Measurements from ENCODE around the gene RAI2.

The RAI2 gene

GRCh38 chrX:17860811-17861488, at the start of gene RAI2:
TSS of gene RAI2 (minus strand) at chrX:17861298. CDS start at chrX:17802010, 59,288 bp downstream.
- no peak for ATAC-seq

DNA sequence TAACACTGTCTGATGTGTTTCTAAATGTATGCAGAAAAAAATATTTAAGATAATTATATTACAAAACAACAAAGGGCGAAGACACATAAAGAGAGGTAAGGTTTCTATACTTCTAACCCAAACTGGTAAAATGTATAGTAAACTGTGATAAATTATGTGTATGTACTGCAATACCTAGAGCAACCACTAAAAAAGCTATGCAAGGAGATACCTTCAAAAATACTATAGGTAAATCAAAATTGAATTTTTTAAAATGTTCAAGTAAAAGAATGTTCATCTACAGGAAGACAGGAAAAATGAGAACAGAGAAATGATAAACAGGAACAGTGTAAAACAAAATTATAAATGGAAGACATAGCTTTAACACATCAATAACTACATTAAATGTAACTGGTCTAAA, 27.3 kb upstream of the RAI2 start:
- ATAC-seq, result no peak

DNA sequence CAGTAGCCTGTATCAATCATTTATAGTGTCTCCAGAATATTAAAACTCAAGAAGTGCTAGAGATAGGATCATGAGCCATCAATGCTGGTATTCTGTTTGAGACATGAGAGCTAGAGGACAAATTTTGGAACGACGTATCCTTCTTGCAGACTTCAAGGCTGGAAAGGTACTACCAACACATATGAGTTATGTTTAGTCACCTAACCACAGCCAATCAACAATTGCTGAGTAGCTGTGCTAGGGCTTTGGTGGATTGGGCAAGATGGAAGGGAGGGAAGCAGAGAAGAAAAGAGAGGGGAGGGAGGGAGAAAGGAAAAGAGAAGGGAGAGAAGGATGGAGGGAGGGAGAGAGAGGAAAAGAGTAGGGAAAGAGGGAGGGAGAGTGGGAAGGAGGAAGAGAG, 21.6 kb upstream of the RAI2 start:
- ATAC-seq, result no peak

GRCh38 chrX:17878028-17878670, 17.1 kb upstream of the RAI2 start:
- no peak for ATAC-seq

DNA sequence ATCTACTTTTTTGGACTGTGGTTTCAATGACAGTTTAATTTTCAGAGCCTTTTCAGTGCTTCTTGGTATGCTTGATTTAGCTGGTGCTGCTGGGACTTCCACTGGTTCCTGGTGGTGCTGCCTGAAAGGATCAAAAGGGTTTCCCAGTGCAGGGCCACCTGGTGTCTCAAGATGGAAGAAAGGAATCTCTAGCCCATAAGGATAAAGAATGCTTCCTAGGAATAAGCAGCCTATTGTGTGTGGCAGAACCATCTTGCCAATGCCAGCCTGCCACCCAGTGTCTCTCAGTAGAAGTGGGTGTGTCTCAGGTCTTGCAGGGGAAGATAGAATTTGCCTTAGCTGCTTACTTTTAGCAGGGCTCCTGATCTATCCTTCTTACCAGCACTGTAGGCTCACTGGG, 15.0 kb upstream of the RAI2 start:
- no peak for ATAC-seq

- no peak for ATAC-seq
Measured at GRCh38 chrX:17869580-17869979, 8.5 kb upstream of the RAI2 start.

DNA sequence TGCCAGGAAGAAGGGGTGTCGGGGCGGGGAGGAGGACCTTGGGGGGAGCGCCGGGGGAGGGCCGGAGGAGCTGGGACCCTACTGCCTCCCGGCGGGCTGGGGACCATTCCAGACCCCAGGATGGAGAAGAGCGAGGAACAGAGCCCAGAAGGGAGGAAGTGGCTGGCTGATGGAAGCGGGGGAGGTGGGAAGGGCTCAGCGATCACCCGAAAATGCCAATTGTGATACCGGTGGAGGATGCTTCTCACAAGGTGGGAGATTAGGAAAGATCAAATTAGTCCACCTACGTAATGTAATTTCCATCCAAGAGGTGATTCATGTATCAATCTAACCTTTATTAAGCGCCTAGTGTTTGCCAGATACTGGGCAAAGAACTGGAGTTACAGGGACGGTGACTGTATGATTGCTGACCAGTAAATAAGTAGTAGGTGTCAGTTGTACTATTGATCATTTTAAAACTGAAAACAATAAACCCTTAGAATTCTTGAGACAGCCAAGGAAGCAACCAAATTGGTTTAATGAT, 452 bp upstream of the RAI2 start:
- ATAC-seq, result no peak

DNA sequence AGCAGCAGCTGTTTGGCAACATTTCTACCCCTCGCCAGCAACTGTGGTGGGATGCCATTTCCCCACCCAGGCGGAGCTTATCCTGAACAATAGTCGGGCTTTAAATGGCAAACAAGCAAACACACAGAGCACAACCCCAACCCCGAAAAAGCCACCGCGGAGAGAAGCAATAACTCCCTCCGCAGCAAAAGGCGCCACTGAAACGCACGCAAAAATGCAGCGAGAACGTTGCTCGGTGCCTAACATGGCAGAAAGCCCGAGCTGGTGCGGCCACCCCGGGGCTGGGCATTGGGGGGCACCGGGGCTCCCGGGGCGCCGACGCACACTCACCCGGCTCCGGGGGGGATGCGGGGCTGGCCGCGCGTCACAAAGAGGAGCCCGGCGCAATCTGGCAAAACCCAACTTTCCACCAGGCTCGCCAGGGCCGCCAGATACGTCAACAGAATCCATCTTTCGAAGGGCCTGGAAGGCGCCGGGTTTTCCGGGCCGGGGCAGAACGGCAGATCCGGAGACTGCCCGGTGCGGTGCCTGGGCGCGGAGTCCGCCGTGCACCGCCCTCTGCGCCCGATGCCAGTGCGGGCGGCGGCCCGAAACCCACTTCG, 818 bp downstream of the RAI2 start:
- ATAC-seq, result no peak

- ATAC-seq, result no peak
Measured at GRCh38 chrX:17859609-17860178, 1.4 kb downstream of the RAI2 start.

DNA sequence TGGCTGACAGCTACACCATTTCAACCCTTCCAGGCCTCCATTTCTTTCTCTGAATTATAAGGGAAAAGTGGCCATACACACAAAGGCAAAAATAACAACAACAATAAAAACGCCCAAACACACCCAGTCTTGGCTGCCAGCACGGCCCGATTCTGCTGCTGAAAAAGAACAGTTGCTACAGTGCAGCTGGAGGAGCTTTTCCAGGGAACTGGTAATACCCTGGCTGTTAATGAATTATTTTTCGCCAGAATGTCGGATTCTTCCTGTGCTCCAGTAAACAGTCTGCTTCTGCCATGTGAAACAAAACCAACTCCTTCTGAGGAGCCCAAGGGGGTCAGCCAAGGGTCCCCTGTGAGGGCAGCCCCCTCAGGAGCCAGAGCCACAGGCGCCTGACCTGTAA, 6.6 kb downstream of the RAI2 start:
- no peak for ATAC-seq

GRCh38 chrX:17854069-17854468, 7.0 kb downstream of the RAI2 start:
- ATAC-seq, result no peak

DNA sequence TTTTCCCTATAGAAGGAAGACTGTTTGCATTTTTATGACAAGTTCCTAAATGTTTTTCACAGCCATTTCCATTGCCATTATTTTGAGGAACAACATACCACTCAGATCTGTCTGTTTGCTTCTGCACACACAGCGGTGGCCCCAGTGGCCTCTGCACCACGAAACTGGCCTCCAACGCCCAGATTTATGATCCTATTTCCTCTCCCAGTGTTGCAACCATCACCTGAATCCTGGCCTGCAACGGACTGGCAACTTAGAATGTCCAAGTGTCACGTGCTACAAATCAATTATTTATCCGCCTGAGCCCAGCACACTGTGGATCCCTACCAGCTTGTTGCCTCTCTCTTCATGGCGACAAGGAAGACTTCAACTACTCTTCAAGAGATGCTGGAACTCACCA, 9.2 kb downstream of the RAI2 start:
- no peak for ATAC-seq

DNA sequence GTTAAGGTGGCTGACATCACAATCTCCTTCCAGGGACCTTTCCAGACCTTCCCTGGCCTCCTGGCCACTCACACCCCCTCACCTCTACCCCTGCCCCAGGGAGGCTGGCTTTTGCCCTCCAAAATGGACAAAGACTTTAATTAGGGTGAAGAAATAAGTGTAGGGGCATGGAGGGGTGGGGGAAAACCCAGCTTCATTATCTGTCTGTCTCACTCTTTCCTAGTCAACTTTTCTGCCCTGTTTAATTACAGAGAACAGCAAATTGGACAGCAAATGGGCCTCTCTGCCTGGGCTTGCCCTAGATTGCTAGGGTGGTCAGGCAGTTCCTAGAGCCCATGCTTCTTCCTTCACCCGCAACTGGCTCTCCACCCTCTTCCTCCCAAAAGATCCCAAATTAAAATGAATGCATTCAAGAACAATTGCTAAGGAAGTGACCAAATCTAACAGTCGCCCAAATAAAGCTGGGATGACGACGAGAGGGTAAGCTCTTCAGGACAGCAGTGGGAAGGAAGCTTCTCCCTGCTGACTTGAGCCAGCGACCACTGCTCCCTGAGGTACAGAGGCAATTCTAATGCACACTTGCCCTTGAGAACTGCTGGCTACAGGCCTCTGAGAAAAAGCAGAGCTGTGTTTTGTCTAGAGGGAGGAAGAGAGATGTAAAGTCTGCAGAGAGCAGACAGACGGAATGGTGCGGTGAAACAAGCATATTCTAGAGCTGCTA, 12.4 kb downstream of the RAI2 start:
- ATAC-seq, result no peak

- no peak for ATAC-seq
Measured at GRCh38 chrX:17846045-17846444, 15.1 kb downstream of the RAI2 start.

DNA sequence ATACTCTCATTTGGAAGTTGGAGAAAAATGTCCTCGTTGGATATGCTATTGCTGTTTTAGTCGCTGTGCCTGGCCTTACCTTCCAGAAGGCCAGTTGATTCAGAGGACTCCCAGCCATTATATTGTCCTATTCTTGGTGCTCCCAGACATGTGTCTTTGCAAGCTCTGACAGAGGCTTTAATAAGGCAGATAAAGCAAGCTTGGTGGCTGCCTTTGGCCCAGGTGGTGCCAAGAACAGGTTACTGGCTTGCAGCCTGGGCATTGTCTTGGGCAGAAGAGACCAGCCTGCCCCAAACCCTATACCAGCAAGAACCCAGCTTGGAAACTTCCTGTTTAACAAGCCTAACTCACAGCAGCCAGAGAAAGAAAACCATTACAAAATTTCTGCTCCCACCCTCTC, 16.9 kb downstream of the RAI2 start:
- ATAC-seq, result no peak

GRCh38 chrX:17842769-17843525, 18.2 kb downstream of the RAI2 start:
- ATAC-seq, result no peak

DNA sequence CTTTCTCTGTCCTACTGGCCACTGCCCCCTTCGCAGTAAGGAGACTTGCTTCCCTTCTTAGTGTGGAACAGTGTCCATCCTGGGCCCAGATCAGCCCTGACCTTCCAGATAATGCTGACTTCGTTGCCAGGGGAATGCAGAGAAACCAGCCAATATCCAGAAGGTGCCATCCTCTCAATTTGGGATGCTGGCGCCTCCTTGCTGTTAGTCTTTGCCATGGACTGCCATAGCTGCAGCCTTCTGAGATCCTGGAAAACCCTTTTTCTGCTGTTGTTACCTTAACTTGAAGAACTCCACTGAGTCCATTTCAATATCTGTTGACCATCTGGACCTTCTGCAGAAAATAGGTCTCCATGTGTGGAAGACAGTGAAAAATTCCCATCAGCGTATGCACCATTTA, 21.8 kb downstream of the RAI2 start:
- no peak for ATAC-seq

DNA sequence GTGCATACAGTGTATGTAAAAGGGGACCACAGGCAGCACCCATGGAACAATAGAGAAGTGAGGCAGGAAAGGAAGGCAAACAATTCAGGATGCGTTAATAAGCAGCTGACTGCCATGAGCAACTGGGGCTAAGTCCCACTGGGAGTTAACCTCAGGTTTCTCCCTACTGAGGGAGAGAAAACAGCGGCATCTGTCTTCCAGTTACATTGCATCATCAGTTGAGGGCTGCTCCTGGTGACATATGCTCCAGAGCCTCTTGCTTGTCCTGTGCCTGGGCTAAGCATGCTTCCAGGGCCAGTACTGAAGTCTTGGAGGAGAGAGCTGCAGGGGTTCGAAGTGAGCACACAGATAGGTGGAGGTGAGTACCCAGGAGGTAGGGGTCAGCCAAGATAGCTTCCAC, 24.3 kb downstream of the RAI2 start:
- no peak for ATAC-seq

DNA sequence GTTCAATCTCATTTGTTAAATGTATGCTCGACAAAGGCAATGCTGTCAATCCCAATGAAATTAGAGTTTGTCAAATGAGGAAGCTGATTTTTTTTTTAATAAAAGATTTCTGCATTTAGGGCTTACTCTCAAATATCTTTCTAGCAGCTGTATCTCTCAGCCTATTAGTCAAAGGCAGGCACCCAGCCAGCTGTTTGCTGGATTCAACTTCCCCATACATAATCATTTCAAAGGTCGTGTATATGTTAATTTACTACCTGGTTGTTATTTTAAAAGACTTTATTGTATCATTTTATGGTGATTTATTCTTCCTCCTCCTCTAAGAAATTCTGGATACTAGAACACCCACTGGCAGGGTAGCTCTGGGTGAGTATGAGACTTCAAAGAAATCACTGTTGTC, 27.1 kb downstream of the RAI2 start:
- ATAC-seq, result no peak

GRCh38 chrX:17831255-17831654, 29.8 kb downstream of the RAI2 start:
- ATAC-seq, result no peak

GRCh38 chrX:17830211-17830610, 30.9 kb downstream of the RAI2 start:
- no peak for ATAC-seq

GRCh38 chrX:17829566-17829965, 31.5 kb downstream of the RAI2 start:
- no peak for ATAC-seq
